ENCODE results near the gene ANK3.

ANK3 gene

DNA sequence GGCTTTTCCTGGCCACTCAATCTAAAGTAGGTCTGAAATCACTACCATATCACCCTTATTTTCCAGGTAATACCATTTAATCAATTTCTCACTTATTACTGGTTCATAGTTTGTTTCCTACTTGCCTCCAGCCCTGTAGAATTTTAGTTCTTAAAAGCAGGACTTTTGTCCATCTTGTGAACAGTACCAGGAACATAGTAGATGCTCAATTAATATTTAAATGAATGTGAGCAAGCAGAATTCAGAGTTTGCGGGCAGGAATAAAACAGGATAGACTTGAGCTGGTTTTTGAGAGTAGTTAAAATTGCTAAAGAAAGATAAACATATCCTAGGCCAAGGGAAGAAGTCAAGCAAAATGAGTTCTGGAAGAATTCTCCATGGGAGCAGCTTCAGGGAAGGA is 77.9 kb downstream of the ANK3 start:
- DNase-seq (ENCODE audit: extremely low read depth, low read depth) = no peak
- TF ChIP-seq, protein P1, sequence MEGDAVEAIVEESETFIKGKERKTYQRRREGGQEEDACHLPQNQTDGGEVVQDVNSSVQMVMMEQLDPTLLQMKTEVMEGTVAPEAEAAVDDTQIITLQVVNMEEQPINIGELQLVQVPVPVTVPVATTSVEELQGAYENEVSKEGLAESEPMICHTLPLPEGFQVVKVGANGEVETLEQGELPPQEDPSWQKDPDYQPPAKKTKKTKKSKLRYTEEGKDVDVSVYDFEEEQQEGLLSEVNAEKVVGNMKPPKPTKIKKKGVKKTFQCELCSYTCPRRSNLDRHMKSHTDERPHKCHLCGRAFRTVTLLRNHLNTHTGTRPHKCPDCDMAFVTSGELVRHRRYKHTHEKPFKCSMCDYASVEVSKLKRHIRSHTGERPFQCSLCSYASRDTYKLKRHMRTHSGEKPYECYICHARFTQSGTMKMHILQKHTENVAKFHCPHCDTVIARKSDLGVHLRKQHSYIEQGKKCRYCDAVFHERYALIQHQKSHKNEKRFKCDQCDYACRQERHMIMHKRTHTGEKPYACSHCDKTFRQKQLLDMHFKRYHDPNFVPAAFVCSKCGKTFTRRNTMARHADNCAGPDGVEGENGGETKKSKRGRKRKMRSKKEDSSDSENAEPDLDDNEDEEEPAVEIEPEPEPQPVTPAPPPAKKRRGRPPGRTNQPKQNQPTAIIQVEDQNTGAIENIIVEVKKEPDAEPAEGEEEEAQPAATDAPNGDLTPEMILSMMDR (IDR thresholded peaks at IDR 0.05; ENCODE audit: low read depth, low read length) = no peak

DNA sequence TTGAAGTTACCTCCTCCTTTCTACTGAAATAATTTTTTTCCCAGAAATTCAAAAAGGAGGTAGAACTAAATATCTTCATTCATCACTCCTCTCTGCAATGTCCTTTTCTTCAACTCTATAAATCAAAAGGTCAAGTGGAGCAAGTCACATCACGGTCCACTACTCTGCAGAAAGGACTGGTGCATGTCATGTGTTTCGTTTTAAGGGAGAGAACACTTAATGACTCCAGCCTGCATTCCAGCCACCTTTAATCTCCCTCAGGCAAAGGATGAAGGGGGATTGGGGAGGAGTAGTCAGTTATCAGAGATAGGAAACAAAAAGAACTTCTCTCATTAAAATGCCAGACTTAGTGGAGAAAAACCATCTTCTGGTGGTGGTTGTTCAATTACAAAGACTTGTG is 78.9 kb downstream of the ANK3 start:
- TF ChIP-seq, protein P1 (IDR thresholded peaks at IDR 0.05; ENCODE audit: low read depth, low read length) = no peak
- DNase-seq (ENCODE audit: extremely low read depth, low read depth) = no peak

DNA sequence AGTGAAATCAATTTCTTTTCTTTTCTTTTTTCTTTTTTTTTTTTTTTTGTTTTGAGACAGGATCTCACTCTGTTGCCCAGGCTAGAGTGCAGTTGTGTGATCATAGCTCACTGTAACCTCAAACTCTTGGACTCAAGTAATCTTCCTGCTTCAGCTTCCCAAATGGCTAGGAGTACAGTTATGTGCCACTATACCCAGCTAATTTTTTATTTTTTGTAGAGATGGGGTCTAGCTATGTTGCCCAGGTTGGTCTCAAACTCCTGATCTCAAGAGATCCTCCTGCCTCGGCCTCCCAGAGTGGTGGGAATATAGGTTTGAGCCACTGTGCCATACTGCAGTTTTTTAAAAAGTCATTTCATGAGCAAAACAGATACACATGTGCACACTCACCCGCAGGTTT is 79.8 kb downstream of the ANK3 start:
- TF ChIP-seq, protein P1 (IDR thresholded peaks at IDR 0.05; ENCODE audit: low read depth, low read length) = no peak

DNA sequence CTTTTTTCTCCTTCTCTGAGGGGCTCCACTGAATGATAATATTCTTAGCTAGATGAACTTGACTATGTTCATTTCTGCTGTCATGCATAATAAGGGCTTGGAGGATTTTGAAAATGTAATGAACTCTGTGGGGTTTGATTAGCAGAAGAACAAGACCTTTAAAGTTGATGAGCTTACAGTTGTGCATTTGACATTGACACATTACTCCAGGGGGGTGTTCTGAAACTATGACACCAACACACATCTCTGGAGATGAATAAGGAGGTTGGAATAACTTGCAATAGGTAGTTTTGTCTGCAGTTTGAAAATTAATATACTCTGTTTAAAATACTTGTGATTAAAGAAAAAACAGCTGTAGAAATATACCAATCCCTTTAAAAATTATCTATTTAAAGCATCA is 80.3 kb downstream of the ANK3 start:
- TF ChIP-seq, protein P1 (IDR thresholded peaks at IDR 0.05; ENCODE audit: low read depth, low read length) = no peak
- no peak for DNase-seq (ENCODE audit: extremely low read depth, low read depth)

More for the DNA sequence above, 79.8 kb downstream of the ANK3 start:
- DNase-seq (ENCODE audit: extremely low read depth, low read depth) = no peak

DNA sequence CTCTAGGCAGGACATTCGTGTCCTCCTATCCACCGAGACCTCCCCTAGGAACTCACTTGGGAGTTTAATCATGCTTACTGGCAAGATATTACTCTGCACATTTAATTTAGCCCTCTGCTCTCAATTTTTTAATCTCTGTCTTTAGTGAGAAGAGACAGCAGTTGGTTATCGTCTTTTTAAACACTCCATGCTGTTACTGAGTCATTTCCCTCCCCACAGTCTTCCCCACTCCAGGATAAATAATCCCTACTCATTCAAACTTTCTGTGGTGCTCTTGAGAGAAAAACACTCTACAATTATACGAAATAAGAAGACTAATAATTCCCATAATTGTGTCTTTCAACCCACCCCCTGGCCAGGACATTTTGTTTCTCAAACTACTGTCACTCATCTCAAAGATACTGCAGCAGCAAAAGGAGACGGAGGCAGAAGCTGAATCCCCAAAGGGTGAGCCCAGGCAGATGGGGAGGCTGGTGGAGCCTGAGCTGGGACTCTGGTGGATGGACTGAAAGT is 84.2 kb downstream of the ANK3 start:
- no peak for DNase-seq (ENCODE audit: extremely low read depth, low read depth)
- TF ChIP-seq, protein P1 (IDR thresholded peaks at IDR 0.05; ENCODE audit: low read depth, low read length) = no peak

DNA sequence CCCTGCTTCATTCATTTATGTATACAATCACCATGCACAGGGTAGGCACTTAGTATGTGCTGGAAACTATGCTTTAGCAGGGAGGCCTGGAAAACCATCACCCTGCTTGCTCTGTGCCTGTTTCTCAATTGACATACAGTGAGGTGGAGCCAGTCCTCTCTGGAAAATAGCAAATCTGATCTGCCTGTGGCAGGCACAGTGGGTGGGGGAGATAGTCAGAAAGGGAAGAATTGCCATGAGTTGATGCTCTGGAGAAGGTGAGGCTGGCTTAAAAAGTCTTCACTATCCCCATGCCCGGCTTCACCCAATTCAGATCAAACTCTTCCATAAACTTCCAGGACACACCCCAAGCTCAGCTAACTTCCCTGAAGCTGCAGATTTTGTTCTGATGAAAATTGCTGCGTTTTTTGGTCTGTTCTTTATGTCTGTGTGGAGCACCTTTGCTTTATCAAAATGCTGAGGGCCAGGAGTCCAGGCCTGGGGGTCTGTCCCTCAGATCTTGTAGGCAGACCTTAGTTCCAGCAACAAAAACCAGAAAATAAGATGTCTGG is 84.8 kb downstream of the ANK3 start:
- DNase-seq (ENCODE audit: extremely low read depth, low read depth) = no peak
- TF ChIP-seq, protein P1 (IDR thresholded peaks at IDR 0.05; ENCODE audit: low read depth, low read length) = no peak

DNA sequence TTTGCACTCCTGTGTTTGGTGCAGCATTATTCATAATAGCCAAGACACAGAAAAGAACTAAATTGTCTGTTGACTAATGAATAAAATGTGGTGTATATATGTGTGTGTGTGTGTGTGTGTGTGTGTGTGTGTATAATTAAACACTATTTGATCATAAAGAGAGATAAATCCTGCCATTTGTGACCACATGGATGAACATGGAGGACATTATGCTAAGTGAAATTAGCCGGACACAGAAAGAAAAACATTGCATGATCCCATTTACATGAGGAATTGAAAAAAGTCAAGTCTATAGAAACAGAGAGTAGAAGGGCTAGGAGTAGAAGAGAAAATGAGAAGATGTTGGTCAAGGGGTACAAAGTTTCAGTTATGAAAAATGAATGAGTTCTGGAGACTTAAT is 85.9 kb downstream of the ANK3 start:
- TF ChIP-seq, protein P1 (IDR thresholded peaks at IDR 0.05; ENCODE audit: low read depth, low read length) = no peak
- no peak for DNase-seq (ENCODE audit: extremely low read depth, low read depth)
